Endodermal cell (in vitro differentiated cells): ENCODE data around the gene NUMBL. TPM values are rescaled to one million over a fixed set of nuclear protein-coding genes. Genes with fewer than 3 reads are reported as not detected.
A peak's percentile ranks its signal among the peaks of the same experiment; 100 is the strongest.

Source experiments
- DNase-seq: peaks from one replicate; pipeline ENCODE4 v3.0.0-alpha.2; 2017
- H3K27ac ChIP-seq: 2 replicates; pipeline ENCODE4 v1.5.1; 2013; ENCODE audit warnings: mild to moderate bottlenecking, low read depth, low read length, moderate library complexity
- H3K27me3 ChIP-seq: 2 replicates; pipeline ENCODE4 v1.6.1; 2013; ENCODE audit warnings: mild to moderate bottlenecking, low read length, moderate library complexity; ENCODE audit not compliant: insufficient read depth, control insufficient read depth, poor library complexity, severe bottlenecking
- H3K36me3 ChIP-seq: 2 replicates; pipeline ENCODE4 v1.7.0; 2013; ENCODE audit warnings: mild to moderate bottlenecking, low read length, moderate library complexity; ENCODE audit not compliant: control insufficient read depth, insufficient read depth
- H3K4me1 ChIP-seq: one replicate; pipeline ENCODE4 v1.7.0; 2013; ENCODE audit warnings: low read length; ENCODE audit not compliant: control insufficient read depth, insufficient read depth
- H3K4me3 ChIP-seq: 2 replicates; pipeline ENCODE4 v1.5.1; 2013; ENCODE audit warnings: mild to moderate bottlenecking, low read length, moderate library complexity
- H3K9ac ChIP-seq: 2 replicates; pipeline ENCODE4 v1.6.1; 2013; ENCODE audit warnings: mild to moderate bottlenecking, low read length, moderate library complexity; ENCODE audit not compliant: poor library complexity, severe bottlenecking; ENCODE audit errors: extremely low read depth
- H3K9me3 ChIP-seq: 2 replicates; pipeline ENCODE4 v1.6.1; 2013; ENCODE audit warnings: mild to moderate bottlenecking, low read length, moderate library complexity; ENCODE audit not compliant: control insufficient read depth
- H3K27ac Mint-ChIP-seq: 2 replicates; pipeline ENCODE4 v1.8.0; 2020; ENCODE audit warnings: mixed read lengths
- H3K27me3 Mint-ChIP-seq: 2 replicates; pipeline ENCODE4 v1.8.0; 2021; ENCODE audit warnings: mild to moderate bottlenecking, mixed read lengths; ENCODE audit not compliant: insufficient read depth
- H3K36me3 Mint-ChIP-seq: 2 replicates; pipeline ENCODE4 v1.8.0; 2020; ENCODE audit warnings: low read depth, mixed read lengths
- H3K4me1 Mint-ChIP-seq: 2 replicates; pipeline ENCODE4 v1.8.0; 2020; ENCODE audit warnings: mixed read lengths
- H3K4me3 Mint-ChIP-seq: 2 replicates; pipeline ENCODE4 v1.8.0; 2020; ENCODE audit warnings: mild to moderate bottlenecking, moderate library complexity, mixed read lengths
- H3K9me3 Mint-ChIP-seq: 2 replicates; pipeline ENCODE4 v1.8.0; 2020; ENCODE audit warnings: mild to moderate bottlenecking, mixed read lengths
- WGBS, 2 experiments: methylation state at CpG; one replicate each; pipeline versions ENCODE4 v1.1.5 to v1.1.7; 2013; ENCODE audit warnings: missing lambda C conversion rate in 2 of 2, mixed read lengths in 1 of 2; ENCODE audit not compliant: insufficient coverage in 1 of 2, insufficient read length in 1 of 2; 5-methylcytosine and 5-hydroxymethylcytosine counted together
- total RNA-seq, 2 donors: library from RNA; stranded (reverse); fragmentation: NEBNext Ultra II Directional in 1 of 2; extraction: Animal tissue kit (Norgen Biotek cat#: 25700) in 1 of 2; gene quantifications; 2 replicates in 1 of 2; 3 replicates in 1 of 2; pipeline ENCODE4 v1.2.1, GENCODE V29; 2021
- TF ChIP-seq, protein P1 (sequence below): fragments of 200-600 bp; sonication (generic); conservative IDR thresholded peaks from 2 replicates; pipeline ENCODE4 v1.5.0; 2021; ENCODE audit warnings: antibody characterized with exemption, mild to moderate bottlenecking

Gene NUMBL
- total RNA-seq, 2 donors from 2014 or later: 32.7 to 46.9 TPM

DNA sequence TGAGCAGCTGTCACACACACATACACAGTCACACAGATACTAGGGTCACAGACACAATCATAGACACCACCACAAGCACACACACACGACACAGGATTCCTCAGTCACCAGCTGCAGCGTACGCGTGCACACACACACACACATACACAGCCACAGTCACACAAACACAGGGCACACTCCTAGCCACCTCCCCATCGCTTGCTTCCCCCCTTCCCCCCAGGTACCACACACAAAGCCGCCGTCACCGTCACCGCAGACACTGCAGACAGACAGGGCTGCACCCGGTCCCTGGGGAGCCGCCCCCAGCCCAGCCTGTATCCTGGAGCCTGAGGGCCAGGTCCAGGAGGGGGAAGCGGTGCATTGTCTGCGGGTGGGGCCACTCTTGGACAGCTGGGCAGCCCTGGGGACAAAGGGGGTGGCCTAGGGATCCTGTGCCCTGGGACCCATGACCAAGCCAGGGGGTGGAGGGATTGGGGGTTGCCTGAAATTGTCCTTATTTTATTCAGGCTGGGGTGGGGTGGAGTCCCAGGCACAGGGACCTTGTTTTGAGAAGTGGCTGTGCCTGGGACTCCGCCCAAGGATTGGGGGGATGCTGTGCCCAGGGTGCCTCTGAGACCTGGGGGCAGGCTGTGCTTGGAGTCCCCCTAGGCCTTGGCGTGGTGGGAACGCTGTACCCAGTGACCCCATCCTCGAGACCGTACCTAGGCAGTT, 957 bp downstream of the NUMBL start:
- Histone ChIP-seq H3K4me3 (peak overlapping the region; percentile 96), H3K9me3 (no peaks in the 10 kb centered on the region), H3K27me3 (no peaks in the 10 kb centered on the region), H3K27ac (peak overlapping the region; percentile 8), H3K9ac (peak overlapping the region; percentile 80), H3K4me1 (no peaks in the 10 kb centered on the region), H3K36me3 (peaks cover 21% of the 10 kb centered on the region)
- TF ChIP-seq, protein P1, sequence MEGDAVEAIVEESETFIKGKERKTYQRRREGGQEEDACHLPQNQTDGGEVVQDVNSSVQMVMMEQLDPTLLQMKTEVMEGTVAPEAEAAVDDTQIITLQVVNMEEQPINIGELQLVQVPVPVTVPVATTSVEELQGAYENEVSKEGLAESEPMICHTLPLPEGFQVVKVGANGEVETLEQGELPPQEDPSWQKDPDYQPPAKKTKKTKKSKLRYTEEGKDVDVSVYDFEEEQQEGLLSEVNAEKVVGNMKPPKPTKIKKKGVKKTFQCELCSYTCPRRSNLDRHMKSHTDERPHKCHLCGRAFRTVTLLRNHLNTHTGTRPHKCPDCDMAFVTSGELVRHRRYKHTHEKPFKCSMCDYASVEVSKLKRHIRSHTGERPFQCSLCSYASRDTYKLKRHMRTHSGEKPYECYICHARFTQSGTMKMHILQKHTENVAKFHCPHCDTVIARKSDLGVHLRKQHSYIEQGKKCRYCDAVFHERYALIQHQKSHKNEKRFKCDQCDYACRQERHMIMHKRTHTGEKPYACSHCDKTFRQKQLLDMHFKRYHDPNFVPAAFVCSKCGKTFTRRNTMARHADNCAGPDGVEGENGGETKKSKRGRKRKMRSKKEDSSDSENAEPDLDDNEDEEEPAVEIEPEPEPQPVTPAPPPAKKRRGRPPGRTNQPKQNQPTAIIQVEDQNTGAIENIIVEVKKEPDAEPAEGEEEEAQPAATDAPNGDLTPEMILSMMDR: no peak
- peaks cover 2% of the 10 kb centered on the region for H3K4me1 Mint-ChIP-seq
- H3K4me3 Mint-ChIP-seq: no peak overlapping the region
- no peaks in the 10 kb centered on the region for H3K27me3 Mint-ChIP-seq
- 23 to 30% methylated on average over 5 to 18 of the region's 18 CpGs for WGBS, 2 experiments
- no peaks in the 10 kb centered on the region for H3K9me3 Mint-ChIP-seq
- DNase-seq: peak; percentile 69
- peaks cover 29% of the 10 kb centered on the region for H3K36me3 Mint-ChIP-seq
- no peak overlapping the region for H3K27ac Mint-ChIP-seq

DNA sequence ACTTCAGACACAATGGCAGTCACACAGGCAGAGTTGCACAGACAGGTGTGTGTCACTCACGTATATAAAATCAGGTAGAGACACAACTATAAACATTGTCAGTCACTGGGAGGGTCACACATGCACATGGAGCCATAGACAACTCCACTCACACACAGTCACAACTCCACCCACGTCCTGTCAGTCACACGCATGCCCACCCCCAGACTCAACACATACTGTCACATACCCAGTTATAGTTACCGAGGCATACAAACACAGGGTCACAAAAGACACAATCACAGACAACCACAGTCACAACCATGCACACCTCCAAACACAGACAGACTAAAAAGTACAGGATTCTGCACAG, 1.5 kb downstream of the NUMBL start:
- TF ChIP-seq, protein P1: no peak
- Mint-ChIP-seq H3K4me1 (peaks cover 2% of the 10 kb centered on the region), H3K36me3 (peaks cover 27% of the 10 kb centered on the region), H3K27ac (no peak overlapping the region), H3K9me3 (no peaks in the 10 kb centered on the region), H3K27me3 (no peaks in the 10 kb centered on the region), H3K4me3 (no peak overlapping the region)
- Histone ChIP-seq H3K9me3 (no peaks in the 10 kb centered on the region), H3K36me3 (peaks cover 19% of the 10 kb centered on the region), H3K27me3 (no peaks in the 10 kb centered on the region), H3K4me1 (no peaks in the 10 kb centered on the region), H3K27ac (no peak overlapping the region), H3K9ac (no peak overlapping the region), H3K4me3 (peak overlapping the region; percentile 96)
- no peak for DNase-seq
- WGBS, 2 experiments: 85 to 90% methylated on average over 3 to 4 of the region's 4 CpGs

DNA sequence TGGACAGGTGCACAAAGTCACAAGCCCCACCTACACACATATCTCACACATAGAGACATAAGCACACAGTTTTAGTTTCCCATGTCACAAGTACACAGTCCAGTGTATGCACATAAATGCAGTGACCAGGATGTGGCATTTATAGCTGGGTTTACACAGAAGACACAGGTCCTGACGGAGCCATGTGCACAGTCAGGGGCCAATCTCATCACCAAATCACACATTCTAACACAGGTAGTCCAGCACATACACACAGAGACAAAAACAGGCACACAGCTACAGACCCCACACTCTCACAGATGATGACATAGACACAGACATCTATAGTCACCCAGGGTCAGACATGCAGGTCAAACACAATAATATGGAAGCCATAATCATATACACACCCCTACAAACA, 2.1 kb downstream of the NUMBL start:
- TF ChIP-seq, protein P1: no peak
- no peak overlapping the region for H3K27ac Mint-ChIP-seq
- H3K4me3 Mint-ChIP-seq: no peak overlapping the region

More for the DNA sequence above, 2.1 kb downstream of the NUMBL start:
- Mint-ChIP-seq H3K36me3 (peaks cover 25% of the 10 kb centered on the region), H3K9me3 (no peaks in the 10 kb centered on the region), H3K4me1 (peaks cover 2% of the 10 kb centered on the region), H3K27me3 (no peaks in the 10 kb centered on the region)
- H3K9me3 ChIP-seq: no peaks in the 10 kb centered on the region
- H3K9ac ChIP-seq: no peak overlapping the region
- no peaks in the 10 kb centered on the region for H3K27me3 ChIP-seq
- H3K4me1 ChIP-seq: no peaks in the 10 kb centered on the region
- H3K4me3 ChIP-seq: peak overlapping the region; percentile 96
- no peak overlapping the region for H3K27ac ChIP-seq
- 83% methylated on average over 1 of the region's 1 CpG; no CpG with 5 or more reads in 1 of the 2 experiments for WGBS, 2 experiments
- H3K36me3 ChIP-seq: peaks cover 23% of the 10 kb centered on the region
- no peak for DNase-seq
